Activated CD4-positive, alpha-beta T cell treated with anti-CD3 and anti-CD28 coated beads for 48 hours (primary cell): ENCODE measurements around the gene SLC1A2.

ENCODE experiments used
- DNase-seq: peaks from one replicate; pipeline ENCODE4 v3.0.0-alpha.2; 2020

SLC1A2 gene

GRCh38 chr11:35419184-35419829 lies at the start of gene SLC1A2:
SLC1A2 (minus strand) TSS chr11:35419558; CDS start chr11:35418966, 592 bp downstream.
- DNase-seq, result peak; percentile 23

GRCh38 chr11:35466058-35466457 lies 46.7 kb upstream of the SLC1A2 start:
- no peak for DNase-seq

GRCh38 chr11:35464308-35464707 lies 45.0 kb upstream of the SLC1A2 start:
- no peak for DNase-seq

- DNase-seq, result no peak
These were observed 44.0 kb upstream of the SLC1A2 start for GRCh38 chr11:35463331-35463751.

- DNase-seq, result no peak
These were observed 42.7 kb upstream of the SLC1A2 start for GRCh38 chr11:35461917-35462538.

GRCh38 chr11:35459489-35459888 lies 40.1 kb upstream of the SLC1A2 start:
- no peak for DNase-seq

DNA sequence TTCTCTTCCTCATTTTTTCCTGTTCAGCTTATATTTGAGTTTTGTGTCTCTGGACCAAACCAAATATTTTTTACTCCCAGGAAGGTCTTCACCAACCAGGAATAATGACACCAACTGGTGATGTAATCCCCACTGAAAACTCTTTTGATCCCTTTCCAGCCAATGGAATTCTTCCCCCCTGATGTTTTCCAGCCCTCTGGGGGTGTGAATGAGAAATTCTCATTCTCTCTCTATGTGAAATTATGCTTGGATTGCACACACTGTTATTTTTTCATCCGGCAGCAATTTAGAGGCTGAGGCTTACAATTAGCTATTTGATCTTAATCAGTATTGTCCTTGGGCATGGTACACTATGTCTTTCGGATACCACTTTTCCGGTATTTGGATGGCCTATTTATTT lies 39.5 kb upstream of the SLC1A2 start:
- DNase-seq, result no peak

GRCh38 chr11:35454362-35454761 lies 35.0 kb upstream of the SLC1A2 start:
- no peak for DNase-seq

DNA sequence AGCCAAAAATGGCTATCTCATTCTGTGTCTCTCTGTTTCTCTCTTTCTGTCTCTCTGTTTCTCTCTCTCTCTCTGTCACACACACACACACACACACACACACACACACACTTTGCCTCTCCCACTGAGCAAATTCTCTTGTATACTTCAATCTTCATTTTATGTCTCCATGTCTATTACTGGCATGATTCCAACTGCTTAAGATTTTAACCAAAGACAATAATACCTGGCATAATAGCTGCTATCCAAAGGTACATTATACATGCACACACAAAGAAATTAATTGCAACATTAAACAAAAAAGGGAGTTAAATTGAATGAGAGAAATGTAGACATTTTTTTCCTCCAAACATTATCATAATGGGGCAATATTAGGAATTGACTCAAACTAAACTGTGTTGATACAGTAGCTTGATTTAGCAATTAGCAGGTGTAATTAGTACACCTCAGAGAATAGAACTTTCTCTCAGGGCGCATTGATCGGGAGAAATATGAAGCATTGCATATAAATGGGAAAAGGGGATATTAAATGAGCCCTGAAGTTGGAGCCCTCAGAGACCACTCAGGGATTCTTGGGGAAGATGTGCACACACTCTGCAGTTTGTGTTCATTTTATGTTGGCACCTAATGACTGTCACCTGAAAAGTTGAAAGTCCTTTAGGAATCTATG lies 17.4 kb upstream of the SLC1A2 start:
- no peak for DNase-seq

GRCh38 chr11:35433588-35433987 lies 14.2 kb upstream of the SLC1A2 start:
- DNase-seq, result no peak

DNA sequence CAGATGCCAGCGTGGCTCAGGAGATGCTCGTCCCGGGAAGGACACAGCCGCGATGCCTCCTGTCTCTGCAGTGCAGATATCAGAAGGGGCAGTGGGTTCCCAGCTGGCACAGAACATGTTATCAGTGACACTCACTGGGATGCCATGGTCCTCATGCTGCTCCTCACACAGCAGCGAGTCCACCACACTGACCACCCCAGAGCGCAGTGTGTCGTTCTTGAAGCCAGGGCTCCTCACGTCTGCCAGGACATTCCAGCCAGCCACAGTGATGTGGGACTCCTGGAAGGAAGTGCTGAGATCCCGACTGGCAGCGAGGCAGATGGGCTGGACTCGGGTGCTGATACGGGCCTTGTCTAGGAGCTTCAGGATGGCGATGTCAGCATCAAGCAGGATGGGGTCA lies 13.1 kb upstream of the SLC1A2 start:
- DNase-seq, result no peak

DNA sequence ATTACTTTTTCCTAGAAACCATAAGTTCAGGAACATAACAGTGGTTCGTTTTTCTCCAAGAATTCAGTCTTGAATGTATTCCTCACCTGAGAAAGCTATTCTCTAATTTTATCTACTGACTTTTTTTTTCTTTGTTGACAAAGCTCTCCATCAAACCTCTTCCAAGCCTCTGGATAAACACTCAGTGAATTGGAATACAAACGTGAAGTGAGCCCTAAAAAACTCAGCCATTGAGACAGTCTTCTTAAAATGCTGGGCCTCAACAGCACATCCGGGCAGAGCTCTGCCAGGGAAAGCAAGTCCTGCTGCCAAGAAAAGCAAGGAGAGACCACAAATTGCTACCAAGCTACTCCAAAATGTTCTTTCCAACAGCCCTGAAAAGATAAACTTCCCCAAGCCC lies 7.7 kb upstream of the SLC1A2 start:
- DNase-seq, result no peak

DNA sequence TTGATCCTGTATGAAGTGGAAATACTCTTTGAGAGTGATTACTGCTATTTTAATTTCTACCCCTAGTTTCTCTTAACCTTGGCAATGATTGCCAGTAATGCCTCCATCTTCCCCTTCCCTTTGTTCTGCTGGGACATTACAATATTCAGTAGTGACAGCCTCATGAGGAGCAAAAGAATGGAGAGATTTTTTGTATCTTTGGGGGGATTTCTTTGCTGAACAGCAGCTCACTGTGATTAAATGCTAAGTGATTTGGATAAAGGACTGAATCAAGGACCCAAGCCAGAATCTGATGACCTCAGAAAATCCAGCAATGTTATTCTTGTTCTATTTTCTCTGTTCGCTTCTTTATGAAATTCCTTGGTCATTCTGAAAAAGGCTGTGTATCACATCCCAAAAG lies 7.0 kb upstream of the SLC1A2 start:
- no peak for DNase-seq

- DNase-seq, result no peak
These were observed 6.3 kb upstream of the SLC1A2 start for GRCh38 chr11:35425603-35426212.

DNA sequence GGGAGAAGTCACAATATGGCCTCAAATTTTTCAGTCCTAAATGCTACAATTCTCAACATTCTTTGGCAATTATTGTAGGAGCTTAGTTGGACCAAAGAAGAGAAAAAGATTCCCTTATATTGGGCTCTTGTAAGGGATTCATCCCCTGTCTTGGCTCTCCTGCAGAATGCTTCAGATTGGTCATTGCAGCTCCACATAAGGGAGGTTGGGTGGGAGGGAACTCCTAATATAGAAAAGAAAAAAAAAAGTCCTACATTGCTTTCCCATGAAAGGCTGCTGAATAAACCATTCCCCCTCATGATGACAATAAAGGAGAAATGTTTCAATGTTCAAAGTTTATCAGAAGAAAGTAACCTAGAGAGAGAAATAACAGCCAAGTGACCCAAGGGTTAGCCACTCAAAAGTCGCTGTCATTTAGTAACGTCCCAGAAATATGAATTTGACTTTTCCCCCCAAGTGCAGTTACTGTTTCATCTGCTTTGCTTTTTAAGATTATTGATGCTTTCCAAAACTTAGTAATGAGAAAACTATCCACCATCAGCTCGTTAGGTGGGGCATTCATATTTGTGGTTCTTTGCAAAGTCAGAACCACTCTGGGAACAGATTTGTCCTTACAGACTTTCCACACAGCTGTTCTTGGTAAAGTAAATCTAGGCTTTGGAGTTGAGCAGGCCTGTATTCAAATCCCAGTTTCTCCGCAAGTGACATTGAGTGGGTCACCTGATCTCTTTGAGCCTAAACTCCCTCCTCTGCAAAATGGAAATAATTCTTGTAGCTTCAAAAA lies 5.0 kb upstream of the SLC1A2 start:
- DNase-seq, result no peak

DNA sequence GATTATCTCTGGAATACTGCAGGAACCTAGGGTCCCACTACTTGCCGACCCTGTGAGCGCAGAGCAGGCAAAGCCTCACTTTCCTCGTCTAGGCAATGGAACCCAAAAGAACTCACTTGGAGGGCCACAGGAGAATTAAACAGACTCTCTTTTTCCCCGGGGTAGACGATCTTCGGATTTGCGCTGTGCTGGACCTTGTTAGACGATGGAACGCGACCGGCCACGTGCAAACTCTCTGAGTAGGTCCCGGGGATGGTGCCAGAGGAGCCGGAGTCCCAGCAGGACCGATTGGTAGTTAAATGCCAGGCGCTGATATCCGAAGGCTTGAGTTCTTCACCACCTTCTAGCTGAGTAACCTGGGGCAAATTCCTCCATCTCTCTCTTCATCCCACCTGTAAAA lies 1.0 kb upstream of the SLC1A2 start:
- no peak for DNase-seq

DNA sequence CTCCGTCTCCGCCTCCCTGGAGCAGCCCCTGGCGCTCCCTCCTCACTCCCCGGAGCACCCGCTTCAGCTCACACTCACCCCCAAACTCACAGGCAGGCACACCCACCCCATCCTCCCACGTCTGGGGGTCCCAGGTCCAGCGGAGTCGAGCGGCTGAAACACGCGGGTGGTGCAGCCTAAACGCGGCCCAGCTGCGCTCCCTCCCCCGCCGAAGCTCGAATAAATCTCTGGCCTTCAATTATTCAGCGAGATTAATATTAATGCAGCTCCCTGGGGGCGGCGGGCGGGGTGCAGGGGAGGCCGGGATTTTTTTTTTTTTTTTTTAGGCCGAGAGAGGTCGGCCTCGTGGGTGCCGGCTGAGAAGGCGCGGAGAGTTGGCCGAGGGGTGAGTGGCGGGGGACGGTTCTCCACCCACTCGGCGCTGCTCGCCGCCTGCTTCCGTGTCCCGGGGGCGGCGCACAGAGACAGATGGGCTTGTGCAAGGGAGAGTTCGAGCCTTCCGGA lies 524 bp upstream of the SLC1A2 start:
- no peak for DNase-seq

DNA sequence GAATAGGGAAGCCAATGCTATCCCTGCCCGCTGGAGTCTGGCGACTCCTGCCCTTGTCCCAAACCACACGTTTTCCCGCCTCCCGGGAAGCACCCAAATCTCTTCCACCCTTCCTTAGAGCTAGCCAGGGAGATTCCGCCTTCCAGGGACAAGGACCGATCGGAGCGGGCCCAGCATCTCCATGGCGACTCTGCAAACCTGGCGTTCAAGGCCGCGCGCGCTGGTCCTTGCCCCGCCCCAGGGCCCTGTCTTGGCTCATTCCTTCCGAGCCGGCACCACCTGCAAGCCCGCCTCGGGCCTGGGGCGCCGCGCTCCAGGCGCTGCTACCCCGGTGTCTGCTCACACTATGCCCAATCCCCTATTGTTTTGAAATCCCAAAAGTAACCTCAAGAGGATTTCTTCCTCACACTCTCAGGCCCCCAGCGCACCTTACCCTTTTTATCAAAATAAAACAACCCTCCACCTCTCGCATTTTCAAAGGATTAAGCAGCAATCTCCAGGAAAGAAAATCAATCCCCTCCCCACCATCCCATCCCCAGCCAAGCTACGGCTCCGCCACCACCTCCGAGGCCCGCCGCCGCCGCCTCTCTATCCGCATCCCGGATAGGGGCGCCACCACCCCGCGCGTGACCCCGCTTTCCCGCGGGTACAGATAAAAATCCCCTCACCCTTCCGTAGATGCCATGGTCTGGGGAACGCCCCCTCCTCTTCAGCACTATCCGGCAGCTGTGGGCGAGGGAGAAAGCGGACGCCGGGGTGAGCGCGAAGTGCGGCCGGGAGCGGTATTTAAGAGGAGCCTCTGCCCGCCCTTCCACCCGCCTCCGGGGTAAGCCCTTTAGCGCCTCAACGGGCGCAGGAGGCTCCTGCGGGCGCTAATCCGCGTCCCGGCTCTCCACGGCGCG lies 825 bp downstream of the SLC1A2 start:
- DNase-seq, result peak; percentile 47

DNA sequence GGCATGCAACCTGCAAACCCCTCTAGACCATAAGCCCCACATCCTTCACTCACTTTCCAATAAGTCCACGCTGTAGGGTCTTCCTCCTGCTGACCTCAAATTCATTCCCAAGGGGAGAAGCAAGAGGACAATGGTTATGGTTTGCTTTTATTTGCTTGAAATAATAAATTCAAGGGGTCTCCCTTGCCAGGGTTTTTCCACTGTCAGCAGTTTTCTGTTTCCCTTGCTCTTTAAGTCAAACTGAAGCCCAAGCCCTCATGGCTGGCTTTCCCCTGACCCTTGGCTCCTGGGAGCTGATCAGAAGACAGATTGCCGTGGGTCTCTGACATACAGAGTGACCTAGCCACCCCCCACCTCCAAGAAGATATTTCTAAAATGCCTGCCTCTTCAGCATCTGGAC lies 3.9 kb downstream of the SLC1A2 start:
- DNase-seq, result no peak

GRCh38 chr11:35414776-35415175 lies 4.6 kb downstream of the SLC1A2 start:
- DNase-seq, result no peak

- no peak for DNase-seq
These were observed 5.0 kb downstream of the SLC1A2 start for GRCh38 chr11:35414311-35414710.

DNA sequence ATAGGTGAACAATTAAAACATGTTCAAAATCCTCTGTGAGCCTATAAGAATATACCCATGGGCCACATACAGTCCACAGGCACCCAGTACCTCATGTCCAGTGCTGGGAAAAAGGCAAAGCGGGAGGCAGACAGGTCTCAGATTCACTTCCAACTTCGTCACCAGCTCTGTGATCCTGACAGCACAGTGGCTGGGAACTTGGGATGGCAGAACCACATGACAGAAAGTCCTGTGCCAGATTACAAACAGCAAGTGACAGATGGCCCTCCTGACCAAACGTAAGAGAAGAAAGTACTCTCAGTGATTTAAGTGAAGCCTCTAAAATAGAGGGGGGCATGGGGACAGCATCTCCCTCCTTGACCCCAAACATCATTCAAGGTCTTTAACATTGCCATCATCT lies 5.8 kb downstream of the SLC1A2 start:
- DNase-seq, result no peak
